HG03432 (cell line): ENCODE measurements around the gene SOX10.

ENCODE experiments used
- ATAC-seq: cut with Tn5 transposase; IDR thresholded peaks from one replicate; pipeline ENCODE4 v1.9.1; 2021; ENCODE audit warnings: mild to moderate bottlenecking, moderate library complexity; ENCODE audit not compliant: unreplicated experiment

Gene SOX10

DNA sequence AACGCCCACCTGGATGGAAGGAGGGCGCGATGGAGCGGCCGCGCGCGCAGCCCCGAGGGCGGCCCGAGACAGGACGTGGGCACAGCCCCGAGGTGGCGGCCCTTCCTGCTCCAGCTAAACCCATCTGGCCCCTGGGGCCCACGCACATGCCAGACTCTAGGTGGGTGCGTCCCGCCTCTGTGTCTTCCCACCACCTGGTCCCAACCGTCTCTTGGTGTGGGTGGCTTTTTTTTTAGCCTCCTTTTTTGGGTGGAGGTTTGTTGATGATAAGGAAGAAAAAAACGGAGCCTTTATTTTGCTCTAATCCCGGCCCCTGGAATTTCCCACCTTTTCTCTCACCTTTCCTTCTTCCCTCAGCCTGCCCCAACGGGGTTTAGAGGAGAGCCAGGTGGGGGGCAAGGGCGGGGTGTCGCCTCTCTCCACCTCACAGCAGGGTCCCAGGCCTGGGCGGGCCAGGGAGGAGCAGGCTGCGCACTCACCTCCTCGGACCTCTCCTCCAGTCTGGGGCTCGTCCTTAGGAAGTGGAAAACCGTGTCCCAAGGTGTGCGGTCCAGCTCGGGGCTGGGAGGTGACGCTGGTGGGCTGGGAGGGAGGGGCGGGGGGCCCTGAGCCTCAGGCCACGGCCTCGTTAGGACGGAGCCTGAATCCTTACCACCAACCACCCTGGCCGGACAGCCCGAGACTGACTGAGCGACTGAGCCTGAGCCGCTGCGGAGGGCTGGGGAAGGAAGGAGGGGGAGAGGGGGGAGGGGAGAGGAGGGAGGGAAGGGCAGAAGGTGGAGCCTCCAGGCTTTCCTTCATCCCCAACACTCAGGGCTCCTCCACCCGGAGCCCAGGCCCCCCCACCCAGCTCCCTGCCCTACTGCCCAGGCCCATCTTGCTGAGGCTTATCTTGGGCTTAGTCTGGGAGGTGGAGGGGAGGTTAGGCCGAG is at the start of gene SOX10:
TSS of gene SOX10 (minus strand) at position 696 of the 932 bp plus-strand sequence. CDS start 771 bp downstream, outside the sequence.
- no peak for ATAC-seq

DNA sequence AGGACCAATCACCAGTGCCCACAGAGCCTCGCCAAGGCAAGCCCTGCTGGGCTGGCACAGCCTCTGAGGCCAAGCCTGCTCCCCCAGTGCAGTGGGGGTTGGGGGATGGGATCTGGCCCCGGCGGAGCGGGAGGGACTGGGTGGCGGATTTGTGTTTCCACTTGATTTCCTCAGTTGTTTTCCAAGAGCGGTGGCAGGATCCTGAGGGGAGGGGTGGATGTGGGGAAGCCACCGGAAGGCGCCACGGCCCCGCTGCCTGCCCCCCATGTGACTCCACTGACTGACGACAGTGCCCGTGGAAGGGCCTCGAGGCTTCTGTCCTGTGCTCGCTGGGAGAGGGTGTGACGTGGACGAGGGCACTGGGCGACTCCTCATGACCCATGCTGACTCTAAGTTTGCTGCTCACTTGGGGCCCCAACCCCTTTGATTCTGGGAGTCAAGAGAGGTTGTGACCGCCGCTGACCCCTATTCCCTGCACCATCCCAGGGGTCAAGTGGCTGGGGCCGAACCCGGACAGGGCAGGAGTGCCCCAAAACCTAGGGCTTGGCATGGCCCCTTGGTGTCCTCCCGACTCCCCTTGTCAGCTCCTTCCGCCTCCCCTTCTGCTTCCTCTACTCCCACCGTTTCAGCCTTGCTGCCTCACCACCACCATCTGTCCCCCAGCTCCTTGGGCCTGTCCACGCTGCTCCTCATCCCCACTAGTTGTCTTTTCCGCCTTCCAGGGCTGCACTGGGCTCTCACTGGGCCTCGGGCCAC is 49.3 kb upstream of the SOX10 start:
- ATAC-seq = no peak

- ATAC-seq = no peak
Measured at GRCh38 chr22:38032681-38033521, 48.5 kb upstream of the SOX10 start.

- no peak for ATAC-seq
Measured at GRCh38 chr22:38031491-38031890, 47.1 kb upstream of the SOX10 start.

DNA sequence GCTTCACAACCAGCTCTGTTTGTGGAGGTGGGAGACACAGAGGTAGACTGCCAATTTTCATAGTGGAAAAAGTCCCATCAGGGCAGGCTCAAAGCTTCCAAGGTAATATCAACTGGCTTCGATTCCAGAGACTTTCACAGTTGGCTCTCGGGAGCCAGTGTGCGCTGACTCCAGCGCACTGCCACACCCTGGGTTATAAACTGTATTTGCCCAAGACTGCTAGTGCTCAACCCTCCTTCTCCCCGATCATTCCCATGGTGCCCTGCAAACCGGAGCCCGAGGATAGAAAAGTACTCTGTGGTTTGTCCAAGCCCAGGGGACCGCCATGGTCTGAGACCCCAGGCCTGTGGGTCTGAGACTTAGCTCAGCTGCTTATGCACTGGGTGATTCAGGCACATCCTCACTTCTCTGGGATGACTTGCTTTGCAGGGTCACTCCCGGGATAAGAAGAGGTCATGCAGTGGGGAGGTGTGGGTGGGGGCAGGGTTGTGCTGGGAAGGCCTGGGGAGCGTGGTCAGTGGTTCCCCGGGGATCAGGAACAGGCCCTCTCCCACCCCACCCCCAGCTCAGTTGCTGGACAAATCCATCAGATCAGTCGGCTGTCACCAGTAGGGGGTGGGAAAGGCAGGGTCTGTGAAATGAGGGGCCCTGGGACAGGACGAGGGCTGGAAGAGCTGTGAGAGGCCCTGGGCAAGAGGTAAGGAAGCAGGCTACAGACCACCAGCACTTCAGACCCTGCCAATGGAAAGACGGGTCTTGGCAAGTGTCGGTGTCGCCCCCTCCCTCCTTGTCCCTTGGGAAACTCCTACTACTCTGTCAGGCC is 46.2 kb upstream of the SOX10 start:
- ATAC-seq = no peak

- ATAC-seq = no peak
Measured at GRCh38 chr22:38029901-38030300, 45.5 kb upstream of the SOX10 start.

- ATAC-seq = no peak
Measured at GRCh38 chr22:38029370-38029769, 45.0 kb upstream of the SOX10 start.

DNA sequence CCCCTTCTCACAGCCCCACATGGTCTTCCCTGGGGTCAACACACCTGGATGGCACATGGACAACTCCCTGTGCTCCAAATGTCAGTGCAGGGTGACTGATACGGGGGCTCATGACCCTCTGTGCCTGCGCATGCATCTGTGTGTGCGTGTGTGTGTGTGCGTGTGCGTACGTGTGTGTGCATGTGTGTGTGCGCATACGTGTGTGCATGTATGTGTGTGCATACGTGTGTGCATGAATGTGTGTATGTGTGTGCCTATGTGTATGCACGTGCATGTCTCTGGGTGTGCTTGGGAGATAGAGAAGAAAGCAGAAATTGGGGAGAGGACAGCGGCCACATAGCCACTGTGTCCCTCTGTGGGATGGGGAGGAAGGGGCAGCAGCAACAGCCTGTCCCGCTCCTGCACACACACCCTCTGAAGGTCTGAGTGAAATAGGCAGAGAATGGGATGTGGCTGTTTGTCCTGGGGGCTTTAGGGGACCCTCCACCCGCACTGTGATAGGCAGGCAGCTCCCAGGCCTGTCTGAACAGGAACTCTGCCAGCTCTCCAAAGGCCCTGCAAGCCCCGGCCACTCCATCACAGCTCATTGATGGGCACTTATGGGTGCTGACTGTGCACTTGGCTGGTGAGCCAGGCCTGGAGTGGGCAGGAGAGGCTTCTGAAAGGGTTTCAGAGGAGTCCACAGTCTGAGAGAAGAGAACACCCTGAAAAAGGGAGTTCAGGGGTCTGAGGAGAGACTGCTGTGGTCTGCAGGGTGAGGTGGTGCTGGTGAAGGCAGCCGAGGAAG is 44.2 kb upstream of the SOX10 start:
- ATAC-seq = no peak

GRCh38 chr22:38027487-38027886 is 43.1 kb upstream of the SOX10 start:
- ATAC-seq = no peak

- ATAC-seq = no peak
Measured at GRCh38 chr22:38026130-38027111, 42.1 kb upstream of the SOX10 start.

- ATAC-seq = no peak
Measured at GRCh38 chr22:38025514-38025913, 41.2 kb upstream of the SOX10 start.

- no peak for ATAC-seq
Measured at GRCh38 chr22:38023045-38023444, 38.7 kb upstream of the SOX10 start.

DNA sequence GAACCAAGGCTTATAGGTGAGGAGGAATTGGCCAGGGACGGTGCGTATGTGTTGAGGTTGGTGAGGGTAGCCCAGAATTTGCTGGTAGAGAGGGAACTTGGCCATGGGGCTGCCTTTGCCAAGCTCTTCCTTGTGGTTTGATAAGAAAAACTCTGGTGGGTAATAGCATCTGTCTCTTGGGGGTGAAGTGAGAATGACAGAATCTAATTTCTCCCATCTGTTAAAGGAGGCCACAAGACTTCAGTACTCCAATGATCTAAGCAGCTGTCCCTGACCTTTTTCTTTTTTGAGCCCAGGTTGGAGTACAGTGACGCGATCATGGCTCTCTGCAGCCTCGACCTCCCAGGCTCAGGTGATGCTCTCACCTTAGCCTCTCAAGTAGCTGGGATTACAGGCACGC is 36.9 kb upstream of the SOX10 start:
- ATAC-seq = no peak

DNA sequence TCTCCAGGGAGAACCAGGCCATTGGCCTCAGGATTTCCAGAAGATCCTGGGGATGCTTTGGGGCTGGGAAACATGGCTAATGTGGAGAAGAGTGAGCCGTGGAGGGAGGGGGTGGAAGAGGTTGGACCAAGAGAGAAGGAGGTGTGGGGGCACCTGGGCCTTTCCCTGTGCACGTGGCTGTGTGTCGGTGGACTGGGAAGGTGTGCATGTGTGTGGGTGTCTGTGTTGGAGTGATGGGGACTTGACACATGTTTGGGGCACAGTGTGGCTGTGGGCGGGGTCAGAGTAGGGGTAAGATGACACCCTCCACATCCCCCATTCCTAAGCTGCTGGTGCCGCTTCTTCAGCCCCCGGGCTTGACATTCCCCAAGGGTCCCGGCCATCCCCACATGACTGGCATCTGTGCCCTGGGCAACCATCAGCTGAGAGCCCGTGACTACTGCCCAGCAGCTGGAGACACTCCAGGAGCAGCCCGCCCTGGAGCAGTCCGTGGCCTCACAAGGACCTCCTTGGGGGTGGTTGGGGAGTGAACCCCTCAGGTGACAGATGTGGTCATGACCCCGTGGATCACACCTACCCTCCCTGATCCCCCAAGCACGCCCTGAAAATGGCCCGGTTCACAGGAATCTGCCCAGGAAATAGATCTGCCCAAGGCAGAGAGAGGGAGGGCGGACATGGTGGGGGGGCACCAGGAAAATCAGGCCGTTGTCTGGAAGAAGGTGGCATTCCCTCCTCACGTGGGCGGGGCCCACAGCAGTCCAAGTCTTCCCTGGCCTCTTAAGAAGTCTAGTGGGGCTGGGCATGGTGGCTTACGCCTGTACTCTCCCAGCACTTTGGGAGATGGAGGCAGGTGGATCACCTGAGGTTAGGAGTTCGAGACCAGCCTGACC is 34.8 kb upstream of the SOX10 start:
- no peak for ATAC-seq

GRCh38 chr22:38017939-38018885 is 33.9 kb upstream of the SOX10 start:
- ATAC-seq = no peak

DNA sequence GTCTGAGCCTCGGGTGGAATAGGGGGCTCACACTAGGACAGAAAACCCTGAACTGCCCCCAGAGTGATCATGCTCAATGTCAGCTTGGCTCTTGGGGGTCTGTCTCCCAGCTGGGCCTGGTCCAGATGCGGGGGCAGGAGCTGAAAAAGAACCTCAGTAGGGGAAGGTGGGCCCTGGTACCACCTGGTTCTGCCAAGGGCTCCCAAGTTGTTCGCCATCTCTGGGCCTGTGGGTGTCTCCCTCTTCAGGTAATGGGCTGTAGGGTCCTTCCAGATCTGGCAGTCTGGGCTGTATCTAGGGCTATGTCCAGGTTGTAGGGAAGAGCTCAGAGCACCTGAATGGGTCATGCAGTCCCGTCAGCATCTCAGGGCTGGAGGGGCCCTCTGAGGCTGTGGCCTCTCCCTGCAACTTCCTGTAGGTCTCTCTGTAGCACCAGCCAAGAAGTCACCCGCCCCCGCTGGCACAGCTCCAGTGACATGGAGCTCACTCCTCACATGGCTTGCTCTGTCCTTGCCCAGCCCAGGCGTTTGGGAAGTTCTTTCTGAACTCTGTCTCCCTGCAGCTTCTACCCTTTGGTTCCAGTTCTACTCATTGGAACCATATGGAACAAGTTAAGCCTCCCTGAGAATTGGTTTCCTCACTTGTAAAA is 33.0 kb upstream of the SOX10 start:
- ATAC-seq = no peak
